Suprapubic skin (tissue), 3 donors: ENCODE results near the gene DDIT3.

Source experiments
- EP300 ChIP-seq: sonication (generic); formaldehyde crosslinking; IDR thresholded peaks from one replicate; pipeline ENCODE4 v1.6.1; 2017; ENCODE audit warnings: antibody characterized with exemption
- POLR2A ChIP-seq, 2 donors: fragments of 450-650 bp; IDR thresholded peaks; one replicate each; pipeline ENCODE4 v1.6.1; 2017; ENCODE audit warnings: antibody characterized with exemption in 2 of 2, mild to moderate bottlenecking in 2 of 2, moderate library complexity in 2 of 2
- TF ChIP-seq, protein P1 (sequence below), 2 donors: fragments of 200-600 bp in 1 of 2; fragments of 450-650 bp in 1 of 2; sonication (generic) in 1 of 2; IDR thresholded peaks; one replicate each; pipeline ENCODE4 v1.5.1; 2016 to 2019; ENCODE audit warnings: antibody characterized with exemption in 2 of 2, mild to moderate bottlenecking in 1 of 2, moderate library complexity in 1 of 2

- TF ChIP-seq, protein P1, sequence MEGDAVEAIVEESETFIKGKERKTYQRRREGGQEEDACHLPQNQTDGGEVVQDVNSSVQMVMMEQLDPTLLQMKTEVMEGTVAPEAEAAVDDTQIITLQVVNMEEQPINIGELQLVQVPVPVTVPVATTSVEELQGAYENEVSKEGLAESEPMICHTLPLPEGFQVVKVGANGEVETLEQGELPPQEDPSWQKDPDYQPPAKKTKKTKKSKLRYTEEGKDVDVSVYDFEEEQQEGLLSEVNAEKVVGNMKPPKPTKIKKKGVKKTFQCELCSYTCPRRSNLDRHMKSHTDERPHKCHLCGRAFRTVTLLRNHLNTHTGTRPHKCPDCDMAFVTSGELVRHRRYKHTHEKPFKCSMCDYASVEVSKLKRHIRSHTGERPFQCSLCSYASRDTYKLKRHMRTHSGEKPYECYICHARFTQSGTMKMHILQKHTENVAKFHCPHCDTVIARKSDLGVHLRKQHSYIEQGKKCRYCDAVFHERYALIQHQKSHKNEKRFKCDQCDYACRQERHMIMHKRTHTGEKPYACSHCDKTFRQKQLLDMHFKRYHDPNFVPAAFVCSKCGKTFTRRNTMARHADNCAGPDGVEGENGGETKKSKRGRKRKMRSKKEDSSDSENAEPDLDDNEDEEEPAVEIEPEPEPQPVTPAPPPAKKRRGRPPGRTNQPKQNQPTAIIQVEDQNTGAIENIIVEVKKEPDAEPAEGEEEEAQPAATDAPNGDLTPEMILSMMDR (IDR thresholded peaks at IDR 0.05), result no peak
- no peak for TF ChIP-seq EP300
- no peak for TF ChIP-seq POLR2A (IDR thresholded peaks at IDR 0.05)
These were observed 47.9 kb downstream of the DDIT3 start for GRCh38 chr12:57472391-57472790.
